Spleen (tissue), 3 donors: ENCODE results near the gene PSAT1.

Experiments
- POLR2A ChIP-seq, 3 donors: fragments of 450-650 bp; IDR thresholded peaks; one replicate each; pipeline ENCODE4 v1.5.1; 2017; ENCODE audit warnings: antibody characterized with exemption in 3 of 3, mild to moderate bottlenecking in 1 of 3
- POLR2AphosphoS5 ChIP-seq, 3 donors: sonication (generic); formaldehyde crosslinking; IDR thresholded peaks; one replicate each; pipeline ENCODE4 v1.5.1; 2017; ENCODE audit warnings: antibody characterized with exemption in 3 of 3

GRCh38 chr9:78371981-78372380 is 75.1 kb downstream of the PSAT1 start:
- TF ChIP-seq POLR2AphosphoS5 (IDR thresholded peaks at IDR 0.05), result no peak
- no peak for TF ChIP-seq POLR2A (IDR thresholded peaks at IDR 0.05)
